Measurements from ENCODE around the gene CABLES1. TPM values are rescaled to one million over a fixed set of nuclear protein-coding genes. Genes with fewer than 3 reads are reported as not detected.
A peak's percentile ranks its signal among the peaks of the same experiment; 100 is the strongest.

Gene CABLES1
- total RNA-seq, 4 donors from 2014 or later = 28.1 to 43.8 (median 37.6) TPM

DNA sequence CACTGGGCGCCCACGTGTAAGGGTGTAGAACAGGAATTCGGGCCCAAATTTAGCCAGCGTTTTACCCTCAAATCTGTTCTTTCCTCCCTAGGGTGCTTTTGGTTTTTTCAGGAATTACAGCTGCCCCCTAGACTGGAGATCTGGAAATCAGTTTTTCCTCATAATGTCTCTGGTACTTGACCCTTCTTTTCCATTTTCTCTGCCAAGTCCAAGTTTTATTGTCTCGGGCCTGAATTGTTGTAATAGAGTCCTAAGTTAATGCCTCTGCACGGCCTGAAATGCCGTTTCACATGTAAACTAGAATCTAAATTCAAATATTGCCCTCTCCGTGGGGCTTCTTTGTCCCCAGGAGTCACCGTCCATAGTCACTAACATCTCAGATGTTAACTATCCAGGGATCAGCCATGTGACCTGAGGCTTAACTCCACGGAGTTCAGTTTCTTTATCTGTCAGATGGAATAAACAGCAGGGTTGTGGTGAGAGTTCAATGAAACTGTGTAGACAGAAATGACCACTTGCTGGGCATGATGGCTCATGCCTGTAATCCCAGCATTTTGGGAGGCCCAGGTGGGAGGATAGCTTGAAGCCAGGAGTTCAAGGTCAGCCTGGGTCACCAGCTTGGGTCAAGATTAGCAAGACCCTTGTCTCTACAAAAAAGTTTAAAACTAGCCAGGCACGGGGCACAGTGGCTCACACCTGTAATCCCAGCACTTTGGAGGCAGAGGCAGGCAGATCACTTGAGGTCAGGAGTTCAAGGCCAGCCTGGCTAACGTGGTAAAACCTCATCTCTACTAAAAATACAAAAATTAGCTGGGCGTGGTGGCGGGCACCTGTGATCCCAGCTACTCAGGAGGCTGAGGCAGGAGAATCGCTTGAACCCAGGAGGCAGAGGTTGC, 12.7 kb upstream of the CABLES1 start:
- H3K9me3 ChIP-seq = no peaks in the 10 kb centered on the region
- DNase-seq = no peak
- H3K4me1 ChIP-seq = no peaks in the 10 kb centered on the region
- TF ChIP-seq, protein P1, sequence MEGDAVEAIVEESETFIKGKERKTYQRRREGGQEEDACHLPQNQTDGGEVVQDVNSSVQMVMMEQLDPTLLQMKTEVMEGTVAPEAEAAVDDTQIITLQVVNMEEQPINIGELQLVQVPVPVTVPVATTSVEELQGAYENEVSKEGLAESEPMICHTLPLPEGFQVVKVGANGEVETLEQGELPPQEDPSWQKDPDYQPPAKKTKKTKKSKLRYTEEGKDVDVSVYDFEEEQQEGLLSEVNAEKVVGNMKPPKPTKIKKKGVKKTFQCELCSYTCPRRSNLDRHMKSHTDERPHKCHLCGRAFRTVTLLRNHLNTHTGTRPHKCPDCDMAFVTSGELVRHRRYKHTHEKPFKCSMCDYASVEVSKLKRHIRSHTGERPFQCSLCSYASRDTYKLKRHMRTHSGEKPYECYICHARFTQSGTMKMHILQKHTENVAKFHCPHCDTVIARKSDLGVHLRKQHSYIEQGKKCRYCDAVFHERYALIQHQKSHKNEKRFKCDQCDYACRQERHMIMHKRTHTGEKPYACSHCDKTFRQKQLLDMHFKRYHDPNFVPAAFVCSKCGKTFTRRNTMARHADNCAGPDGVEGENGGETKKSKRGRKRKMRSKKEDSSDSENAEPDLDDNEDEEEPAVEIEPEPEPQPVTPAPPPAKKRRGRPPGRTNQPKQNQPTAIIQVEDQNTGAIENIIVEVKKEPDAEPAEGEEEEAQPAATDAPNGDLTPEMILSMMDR (IDR thresholded peaks at IDR 0.05) = no peak
- no peak for TF ChIP-seq POLR2A (IDR thresholded peaks at IDR 0.05)
- no peaks in the 10 kb centered on the region for H3K36me3 ChIP-seq
- no peak overlapping the region for H3K4me3 ChIP-seq (replicated peaks in 1 of 3)
- intact Hi-C loops (cut with DNase I) = loop anchor here (10.0 kb wide), 1 partner anchor 262 kb away; no protein-coding TSS in a partner anchor
- H3K27me3 ChIP-seq = no peaks in the 10 kb centered on the region
- WGBS, 2 donors = 66 to 70% methylated on average over 15 of the region's 15 CpGs
- H3K27ac ChIP-seq = no peak overlapping the region

DNA sequence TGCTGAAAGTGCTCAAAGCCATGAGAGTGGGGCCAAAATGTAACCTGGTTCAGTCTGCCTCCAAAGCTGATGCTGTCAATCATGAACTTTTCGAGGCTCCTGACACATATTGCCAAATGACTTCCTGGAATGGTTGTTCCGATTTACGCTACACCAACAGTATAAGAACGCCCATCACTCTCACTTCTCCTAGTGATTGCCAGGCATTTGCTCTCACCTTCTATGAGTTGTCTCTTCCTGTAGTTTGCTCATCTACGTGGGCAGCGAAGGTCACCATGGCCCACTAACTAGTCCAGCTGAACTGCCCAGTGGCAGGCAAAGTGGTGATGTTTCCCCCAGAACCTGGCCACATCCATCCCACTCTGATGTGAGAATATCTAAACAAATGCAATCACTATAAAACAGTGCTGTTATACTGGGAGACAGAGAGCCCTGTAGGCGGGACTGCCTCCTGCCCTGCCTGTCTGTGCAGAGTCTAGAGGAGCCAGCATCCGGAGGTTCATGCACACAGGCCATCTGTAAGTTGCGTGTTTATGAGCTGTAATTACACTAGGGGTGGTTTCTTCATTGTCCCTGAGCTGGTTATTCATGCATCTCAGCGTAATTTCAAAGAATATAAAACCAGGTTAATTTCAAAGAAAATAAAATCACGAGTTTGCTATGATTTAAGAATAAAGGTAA, 8.8 kb upstream of the CABLES1 start:
- H3K36me3 ChIP-seq = no peaks in the 10 kb centered on the region
- H3K4me1 ChIP-seq = peaks cover 0 to 2% of the 10 kb centered on the region in 2 donors
- DNase-seq = no peak
- no peak overlapping the region for H3K27ac ChIP-seq
- intact Hi-C loops (cut with DNase I) = loop anchor here (5.0 to 10.0 kb wide), 2 partner anchors 258 to 286 kb away; no protein-coding TSS in a partner anchor
- no peak overlapping the region for H3K4me3 ChIP-seq (replicated peaks in 1 of 3)
- TF ChIP-seq POLR2A (IDR thresholded peaks at IDR 0.05) = no peak
- TF ChIP-seq, protein P1 (IDR thresholded peaks at IDR 0.05) = no peak
- no peaks in the 10 kb centered on the region for H3K9me3 ChIP-seq
- 86 to 87% methylated on average over 11 of the region's 11 CpGs for WGBS, 2 donors
- H3K27me3 ChIP-seq = no peaks in the 10 kb centered on the region

DNA sequence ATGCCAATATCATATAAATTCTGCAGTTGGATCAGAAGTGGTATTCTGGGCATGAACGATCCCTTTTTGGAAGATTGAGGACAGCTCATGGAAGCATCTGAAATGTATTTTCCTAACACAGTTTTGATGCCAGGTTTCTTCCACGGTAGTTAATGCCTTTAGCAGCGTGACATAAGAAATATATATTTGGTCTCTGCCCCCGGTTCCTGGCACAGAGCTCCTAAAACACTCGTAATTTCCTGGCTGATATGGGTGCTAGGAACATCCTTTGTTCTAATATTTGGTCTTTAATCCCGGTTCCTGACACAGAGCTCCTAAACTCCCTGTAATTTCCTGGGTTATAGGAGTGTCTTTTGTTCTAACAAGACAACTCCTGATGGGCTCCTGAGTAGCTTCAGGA, 8.2 kb upstream of the CABLES1 start:
- no peak for TF ChIP-seq POLR2A (IDR thresholded peaks at IDR 0.05)
- H3K27ac ChIP-seq = no peak overlapping the region
- H3K27me3 ChIP-seq = no peaks in the 10 kb centered on the region
- intact Hi-C loops (cut with DNase I) = loop anchor here (5.0 to 10.0 kb wide), 2 partner anchors 258 to 285 kb away; no protein-coding TSS in a partner anchor
- peaks cover 0 to 3% of the 10 kb centered on the region in 2 donors for H3K4me1 ChIP-seq
- no peaks in the 10 kb centered on the region for H3K9me3 ChIP-seq
- DNase-seq = no peak
- WGBS, 2 donors = 68 to 84% methylated on average over 6 of the region's 6 CpGs
- H3K4me3 ChIP-seq (replicated peaks in 1 of 3) = no peak overlapping the region
- no peaks in the 10 kb centered on the region for H3K36me3 ChIP-seq

DNA sequence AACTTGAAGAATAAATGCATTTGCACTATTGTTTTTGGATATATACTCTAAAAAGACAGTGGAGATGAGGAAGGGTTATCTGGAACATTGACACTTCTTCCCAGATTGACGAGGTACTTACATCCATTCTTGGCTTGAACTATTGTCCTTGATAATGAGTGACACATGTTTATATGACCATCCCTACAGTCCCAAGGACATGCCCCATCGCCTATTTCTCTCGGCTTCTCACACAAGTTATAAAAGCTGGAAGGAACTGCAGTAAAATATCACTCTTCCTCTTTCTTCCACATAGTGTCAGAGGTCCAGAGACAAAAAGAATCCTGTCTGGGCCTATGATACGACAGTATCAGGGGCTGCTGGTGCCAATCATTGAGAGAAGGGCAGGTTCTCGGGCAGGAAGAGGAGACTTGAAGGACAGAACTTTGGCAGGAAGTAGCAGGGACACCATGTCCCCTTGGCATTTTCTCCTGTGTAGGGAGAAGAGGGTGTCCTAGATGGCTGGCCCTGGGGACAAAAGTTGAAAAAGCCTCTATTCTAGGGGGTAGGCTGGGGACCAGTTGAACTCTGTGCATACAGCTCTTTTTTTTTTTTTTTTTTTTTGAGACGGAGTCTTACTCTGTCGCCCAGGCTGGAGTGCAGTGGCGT, 5.8 kb upstream of the CABLES1 start:
- Histone ChIP-seq H3K36me3 (no peaks in the 10 kb centered on the region), H3K4me1 (peaks cover 13 to 14% of the 10 kb centered on the region in 2 donors), H3K4me3 (replicated peaks in 1 of 3) (no peak overlapping the region), H3K27me3 (no peaks in the 10 kb centered on the region), H3K27ac (no peak overlapping the region), H3K9me3 (no peaks in the 10 kb centered on the region)
- TF ChIP-seq, protein P1 (IDR thresholded peaks at IDR 0.05) = no peak
- no peak for TF ChIP-seq POLR2A (IDR thresholded peaks at IDR 0.05)
- intact Hi-C loops (cut with DNase I) = loop anchor here (5.0 to 10.0 kb wide), 5 partner anchors 95 to 283 kb away; no protein-coding TSS in a partner anchor
- DNase-seq = no peak
- WGBS, 2 donors = 82 to 91% methylated on average over 8 of the region's 8 CpGs

DNA sequence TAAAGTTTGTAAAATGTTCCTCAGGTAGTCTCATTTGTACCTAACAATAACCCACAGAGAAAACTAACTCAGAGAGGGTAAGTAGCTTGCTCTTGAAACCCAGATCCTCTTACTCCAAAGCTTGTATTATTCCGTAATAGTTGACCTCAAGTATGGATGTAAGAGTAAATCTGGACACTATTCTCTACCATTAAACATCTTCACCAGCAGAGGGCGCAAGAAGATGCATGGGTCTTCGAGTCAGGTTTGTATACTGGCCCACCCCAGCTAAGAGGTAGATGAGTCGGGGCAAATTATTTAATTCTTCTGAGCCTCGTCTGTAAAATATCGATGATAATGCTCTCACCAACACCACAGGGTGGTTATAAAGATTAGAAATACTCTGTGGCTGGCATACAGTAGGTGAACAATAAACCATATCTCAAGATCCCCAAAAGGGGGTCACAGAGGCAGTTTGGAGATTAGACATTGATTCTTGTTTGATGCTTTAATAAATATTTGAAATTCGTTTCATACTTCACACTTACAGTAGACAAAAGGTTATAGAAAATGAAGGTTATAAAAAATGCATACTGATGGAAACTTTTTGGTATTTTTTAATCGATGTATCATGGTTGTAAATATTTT, 3.5 kb upstream of the CABLES1 start:
- Histone ChIP-seq H3K27ac (peak overlapping the region in 1 of 3 donors; percentile 16), H3K9me3 (no peaks in the 10 kb centered on the region), H3K36me3 (no peaks in the 10 kb centered on the region), H3K27me3 (no peaks in the 10 kb centered on the region), H3K4me1 (peaks cover 18 to 20% of the 10 kb centered on the region in 2 donors), H3K4me3 (replicated peaks in 1 of 3) (no peak overlapping the region)
- 32 to 37% methylated on average over 8 of the region's 8 CpGs for WGBS, 2 donors
- TF ChIP-seq, protein P1 (IDR thresholded peaks at IDR 0.05) = peak; percentile 75 to 82 (median 78)
- no peak for TF ChIP-seq POLR2A (IDR thresholded peaks at IDR 0.05)
- DNase-seq = peak; percentile 51 to 62
- intact Hi-C loops (cut with DNase I) = loop anchor here (10.0 kb wide), 3 partner anchors 93 to 123 kb away; no protein-coding TSS in a partner anchor

All from thyroid gland (tissue), 4 donors.